Suprapubic skin (tissue), 4 donors: ENCODE data around the gene DPM1. TPM values are rescaled to one million over a fixed set of nuclear protein-coding genes. Genes with fewer than 3 reads are reported as not detected.

Source experiments
- DNase-seq, 2 donors: peaks; one replicate each; pipeline ENCODE4 v3.0.0-alpha.2; 2019; ENCODE audit warnings: low spot score in 2 of 2
- H3K27ac ChIP-seq: fragments of 200-600 bp; sonication (generic); one replicate; pipeline ENCODE4 v1.5.1; 2019
- H3K27me3 ChIP-seq: fragments of 200-600 bp; sonication (generic); one replicate; pipeline ENCODE4 v1.5.1; 2019
- H3K36me3 ChIP-seq: fragments of 200-600 bp; sonication (generic); one replicate; pipeline ENCODE4 v1.5.1; 2019
- H3K4me1 ChIP-seq: fragments of 200-600 bp; sonication (generic); one replicate; pipeline ENCODE4 v1.5.1; 2019
- H3K4me3 ChIP-seq: fragments of 200-600 bp; sonication (generic); one replicate; pipeline ENCODE4 v1.5.1; 2019; ENCODE audit warnings: mild to moderate bottlenecking
- H3K9me3 ChIP-seq: fragments of 200-600 bp; sonication (generic); one replicate; pipeline ENCODE4 v1.5.1; 2019
- EP300 ChIP-seq: sonication (generic); formaldehyde crosslinking; IDR thresholded peaks from one replicate; pipeline ENCODE4 v1.6.1; 2017; ENCODE audit warnings: antibody characterized with exemption
- POLR2A ChIP-seq, 2 donors: fragments of 450-650 bp; IDR thresholded peaks; one replicate each; pipeline ENCODE4 v1.6.1; 2017; ENCODE audit warnings: antibody characterized with exemption in 2 of 2, mild to moderate bottlenecking in 2 of 2, moderate library complexity in 2 of 2
- POLR2AphosphoS5 ChIP-seq, 3 donors: sonication (generic); formaldehyde crosslinking; IDR thresholded peaks; one replicate each; pipeline ENCODE4 v1.6.1; 2017; ENCODE audit warnings: antibody characterized with exemption in 3 of 3
- WGBS: methylation state at CpG from one replicate; pipeline ENCODE4 v1.1.5; 2018; 5-methylcytosine and 5-hydroxymethylcytosine counted together
- total RNA-seq, 4 donors: library from RNA; depleted of rRNA; stranded (reverse); fragments of >200 nt; gene quantifications; one replicate each; pipeline ENCODE4 v1.1.0, GENCODE V29; 2016
- TF ChIP-seq, protein P1 (sequence below), 2 donors: fragments of 200-600 bp in 1 of 2; fragments of 450-650 bp in 1 of 2; sonication (generic) in 1 of 2; IDR thresholded peaks; one replicate each; pipeline ENCODE4 v1.5.1; 2016 to 2019; ENCODE audit warnings: antibody characterized with exemption in 2 of 2, mild to moderate bottlenecking in 1 of 2, moderate library complexity in 1 of 2

Gene DPM1
- total RNA-seq, 4 donors from 2014 or later: 30.5 to 54.3 (median 41.5) TPM

GRCh38 chr20:50987493-50988210, 29.3 kb upstream of the DPM1 start:
- TF ChIP-seq, protein P1, sequence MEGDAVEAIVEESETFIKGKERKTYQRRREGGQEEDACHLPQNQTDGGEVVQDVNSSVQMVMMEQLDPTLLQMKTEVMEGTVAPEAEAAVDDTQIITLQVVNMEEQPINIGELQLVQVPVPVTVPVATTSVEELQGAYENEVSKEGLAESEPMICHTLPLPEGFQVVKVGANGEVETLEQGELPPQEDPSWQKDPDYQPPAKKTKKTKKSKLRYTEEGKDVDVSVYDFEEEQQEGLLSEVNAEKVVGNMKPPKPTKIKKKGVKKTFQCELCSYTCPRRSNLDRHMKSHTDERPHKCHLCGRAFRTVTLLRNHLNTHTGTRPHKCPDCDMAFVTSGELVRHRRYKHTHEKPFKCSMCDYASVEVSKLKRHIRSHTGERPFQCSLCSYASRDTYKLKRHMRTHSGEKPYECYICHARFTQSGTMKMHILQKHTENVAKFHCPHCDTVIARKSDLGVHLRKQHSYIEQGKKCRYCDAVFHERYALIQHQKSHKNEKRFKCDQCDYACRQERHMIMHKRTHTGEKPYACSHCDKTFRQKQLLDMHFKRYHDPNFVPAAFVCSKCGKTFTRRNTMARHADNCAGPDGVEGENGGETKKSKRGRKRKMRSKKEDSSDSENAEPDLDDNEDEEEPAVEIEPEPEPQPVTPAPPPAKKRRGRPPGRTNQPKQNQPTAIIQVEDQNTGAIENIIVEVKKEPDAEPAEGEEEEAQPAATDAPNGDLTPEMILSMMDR (IDR thresholded peaks at IDR 0.05): peak; percentile 81 to 86
- TF ChIP-seq EP300: no peak
- H3K4me1 ChIP-seq: peaks cover under 1% of the 10 kb centered on the region
- H3K27me3 ChIP-seq: peaks cover 5% of the 10 kb centered on the region
- H3K27ac ChIP-seq: no peak overlapping the region
- 10% methylated on average over 13 of the region's 13 CpGs for WGBS
- H3K9me3 ChIP-seq: no peaks in the 10 kb centered on the region
- no peak overlapping the region for H3K4me3 ChIP-seq
- H3K36me3 ChIP-seq: no peaks in the 10 kb centered on the region
- peak in 1 of 2 donors; percentile 71 for DNase-seq

GRCh38 chr20:50983321-50983720, 25.0 kb upstream of the DPM1 start:
- Histone ChIP-seq H3K9me3 (no peaks in the 10 kb centered on the region), H3K4me1 (peaks cover 19% of the 10 kb centered on the region), H3K36me3 (no peaks in the 10 kb centered on the region), H3K4me3 (no peak overlapping the region), H3K27ac (no peak overlapping the region), H3K27me3 (peaks cover 13% of the 10 kb centered on the region)
- no peak for DNase-seq
- WGBS: 51% methylated on average over 2 of the region's 2 CpGs
- no peak for TF ChIP-seq POLR2A (IDR thresholded peaks at IDR 0.05)
- TF ChIP-seq, protein P1 (IDR thresholded peaks at IDR 0.05): no peak

DNA sequence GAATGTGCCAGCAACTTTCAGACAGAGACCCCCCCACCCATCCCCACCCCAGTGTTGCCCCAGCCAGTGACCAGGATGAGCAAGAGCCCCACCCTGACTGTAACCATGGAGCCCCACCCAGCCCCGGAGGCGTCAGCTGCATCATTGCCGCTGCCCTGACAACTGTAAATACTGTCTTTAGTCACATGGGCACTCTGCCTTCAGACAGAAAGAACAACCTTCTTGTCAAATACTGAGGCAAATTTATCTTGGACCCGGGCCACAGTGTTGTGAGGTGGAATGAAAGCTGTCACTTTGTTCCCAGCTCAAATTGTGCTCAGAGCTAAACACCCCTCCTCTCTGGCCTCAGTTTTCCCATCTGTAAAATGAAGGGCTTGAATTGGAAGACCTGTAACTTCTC, 24.0 kb upstream of the DPM1 start:
- peaks cover 19% of the 10 kb centered on the region for H3K4me1 ChIP-seq
- H3K27me3 ChIP-seq: peaks cover 13% of the 10 kb centered on the region
- no peaks in the 10 kb centered on the region for H3K36me3 ChIP-seq
- WGBS: 14% methylated on average over 4 of the region's 4 CpGs
- peak in 1 of 2 donors; percentile 86 for DNase-seq
- no peaks in the 10 kb centered on the region for H3K9me3 ChIP-seq
- no peak overlapping the region for H3K27ac ChIP-seq
- TF ChIP-seq, protein P1 (IDR thresholded peaks at IDR 0.05): no peak
- no peak for TF ChIP-seq POLR2A (IDR thresholded peaks at IDR 0.05)
- TF ChIP-seq POLR2AphosphoS5 (IDR thresholded peaks at IDR 0.05): no peak
- TF ChIP-seq EP300: no peak
- H3K4me3 ChIP-seq: no peak overlapping the region

DNA sequence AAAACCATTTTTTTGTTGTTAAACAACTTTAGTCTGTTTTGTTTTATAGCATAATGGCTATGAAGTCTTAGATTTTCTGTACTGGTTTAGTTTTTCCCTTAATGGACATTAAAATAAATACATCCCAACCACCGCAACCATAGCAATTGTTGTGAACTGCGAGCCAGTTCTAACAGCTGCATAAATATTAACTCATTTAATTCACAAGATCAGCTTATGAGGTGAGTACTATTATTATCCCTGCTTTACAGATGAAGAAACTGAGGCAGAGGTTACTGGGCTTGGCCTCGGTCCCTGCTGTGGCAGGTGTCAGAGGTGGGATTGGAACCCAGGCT, 23.3 kb upstream of the DPM1 start:
- no peak overlapping the region for H3K4me3 ChIP-seq
- TF ChIP-seq EP300 (no peak), POLR2A (IDR thresholded peaks at IDR 0.05) (no peak), POLR2AphosphoS5 (IDR thresholded peaks at IDR 0.05) (no peak)
- TF ChIP-seq, protein P1 (IDR thresholded peaks at IDR 0.05): no peak
- 61% methylated on average over 3 of the region's 3 CpGs for WGBS
- H3K9me3 ChIP-seq: no peaks in the 10 kb centered on the region
- H3K27me3 ChIP-seq: peaks cover 13% of the 10 kb centered on the region
- DNase-seq: no peak
- H3K36me3 ChIP-seq: no peaks in the 10 kb centered on the region
- peaks cover 19% of the 10 kb centered on the region for H3K4me1 ChIP-seq
- H3K27ac ChIP-seq: no peak overlapping the region

DNA sequence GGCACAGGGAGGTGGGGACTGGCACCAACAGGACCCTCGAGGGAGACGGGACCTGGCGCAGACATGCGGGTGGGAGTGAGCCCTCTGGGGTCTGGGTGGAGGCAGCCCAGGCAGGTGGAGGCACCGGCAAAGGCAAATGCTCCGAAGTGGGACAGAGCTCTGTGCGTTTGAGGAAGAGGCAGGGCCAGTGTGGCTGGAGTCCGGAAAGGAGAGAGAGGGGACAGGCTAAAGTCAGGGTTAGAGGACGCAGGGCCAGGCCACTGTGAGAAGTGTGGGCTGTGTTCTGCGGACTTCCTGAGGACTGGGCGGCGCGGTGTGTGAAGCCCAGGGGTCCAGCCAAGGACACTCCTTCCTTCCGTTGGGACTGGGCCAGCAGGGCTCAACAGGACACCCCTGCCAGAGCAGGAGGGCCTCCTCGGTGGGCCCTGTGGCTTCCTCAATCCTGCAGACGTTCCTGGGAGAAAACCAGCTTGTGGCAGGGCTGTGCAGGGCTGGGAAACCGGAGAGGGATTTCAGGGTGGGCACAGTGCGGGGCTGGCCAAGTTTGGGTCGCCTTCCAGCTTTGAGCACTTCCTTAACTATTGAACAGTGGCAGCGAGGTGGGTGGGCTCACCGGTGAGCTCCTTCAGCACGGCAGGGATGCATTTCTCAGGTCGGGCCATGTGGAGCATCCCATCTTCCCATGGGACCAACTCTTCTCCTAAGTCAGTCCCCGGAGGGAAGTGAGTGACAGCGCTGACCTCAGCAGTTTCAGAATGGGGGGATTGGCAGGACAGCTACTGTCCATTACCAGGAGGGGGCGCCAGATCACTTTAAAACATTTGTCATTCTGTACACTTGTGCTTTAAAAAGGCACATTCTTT, 22.8 kb upstream of the DPM1 start:
- Histone ChIP-seq H3K27ac (peak overlapping the region; percentile 35), H3K36me3 (no peaks in the 10 kb centered on the region), H3K4me3 (no peak overlapping the region), H3K27me3 (peaks cover 14% of the 10 kb centered on the region), H3K9me3 (no peaks in the 10 kb centered on the region), H3K4me1 (peaks cover 19% of the 10 kb centered on the region)
- TF ChIP-seq POLR2A (IDR thresholded peaks at IDR 0.05) (no peak), POLR2AphosphoS5 (IDR thresholded peaks at IDR 0.05) (no peak)
- TF ChIP-seq, protein P1 (IDR thresholded peaks at IDR 0.05): peak; percentile 28 to 71
- DNase-seq: no peak
- 57% methylated on average over 23 of the region's 26 CpGs for WGBS
